LNCAP (cell line): ENCODE results near the gene PREB.

Experiments used
- TF ChIP-seq, protein P1 (sequence below): fragments of 450-650 bp; IDR thresholded peaks from 2 replicates; pipeline ENCODE4 v1.5.1; 2017; ENCODE audit warnings: mild to moderate bottlenecking

PREB gene

GRCh38 chr2:27136751-27137150, 2.3 kb upstream of the PREB start:
- TF ChIP-seq, protein P1, sequence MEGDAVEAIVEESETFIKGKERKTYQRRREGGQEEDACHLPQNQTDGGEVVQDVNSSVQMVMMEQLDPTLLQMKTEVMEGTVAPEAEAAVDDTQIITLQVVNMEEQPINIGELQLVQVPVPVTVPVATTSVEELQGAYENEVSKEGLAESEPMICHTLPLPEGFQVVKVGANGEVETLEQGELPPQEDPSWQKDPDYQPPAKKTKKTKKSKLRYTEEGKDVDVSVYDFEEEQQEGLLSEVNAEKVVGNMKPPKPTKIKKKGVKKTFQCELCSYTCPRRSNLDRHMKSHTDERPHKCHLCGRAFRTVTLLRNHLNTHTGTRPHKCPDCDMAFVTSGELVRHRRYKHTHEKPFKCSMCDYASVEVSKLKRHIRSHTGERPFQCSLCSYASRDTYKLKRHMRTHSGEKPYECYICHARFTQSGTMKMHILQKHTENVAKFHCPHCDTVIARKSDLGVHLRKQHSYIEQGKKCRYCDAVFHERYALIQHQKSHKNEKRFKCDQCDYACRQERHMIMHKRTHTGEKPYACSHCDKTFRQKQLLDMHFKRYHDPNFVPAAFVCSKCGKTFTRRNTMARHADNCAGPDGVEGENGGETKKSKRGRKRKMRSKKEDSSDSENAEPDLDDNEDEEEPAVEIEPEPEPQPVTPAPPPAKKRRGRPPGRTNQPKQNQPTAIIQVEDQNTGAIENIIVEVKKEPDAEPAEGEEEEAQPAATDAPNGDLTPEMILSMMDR: no peak

DNA sequence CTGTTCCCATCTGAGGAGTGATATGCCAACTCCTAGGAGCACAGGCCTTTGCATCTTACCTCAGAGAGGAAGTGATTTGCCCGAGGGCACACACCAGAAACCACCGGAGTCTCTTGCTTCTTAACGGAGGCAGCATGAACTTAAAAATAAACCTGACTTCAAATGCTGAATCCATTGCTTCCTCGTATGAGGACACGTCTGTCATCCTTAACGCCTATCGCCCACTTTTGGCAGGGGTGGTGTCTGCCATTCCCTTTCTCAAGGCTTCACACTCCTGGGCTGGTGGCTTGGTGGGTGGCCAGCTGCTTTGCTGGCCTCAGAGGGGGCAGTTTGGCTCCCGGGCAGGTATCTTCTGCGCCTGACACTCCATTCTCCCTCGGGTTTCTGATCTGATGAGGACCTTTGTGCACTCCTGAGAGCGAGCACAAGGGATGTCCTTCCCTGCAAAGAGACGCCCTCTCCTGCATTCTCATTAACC, 1.1 kb upstream of the PREB start:
- TF ChIP-seq, protein P1: no peak

GRCh38 chr2:27134781-27135477, 493 bp upstream of the PREB start:
- TF ChIP-seq, protein P1: no peak

DNA sequence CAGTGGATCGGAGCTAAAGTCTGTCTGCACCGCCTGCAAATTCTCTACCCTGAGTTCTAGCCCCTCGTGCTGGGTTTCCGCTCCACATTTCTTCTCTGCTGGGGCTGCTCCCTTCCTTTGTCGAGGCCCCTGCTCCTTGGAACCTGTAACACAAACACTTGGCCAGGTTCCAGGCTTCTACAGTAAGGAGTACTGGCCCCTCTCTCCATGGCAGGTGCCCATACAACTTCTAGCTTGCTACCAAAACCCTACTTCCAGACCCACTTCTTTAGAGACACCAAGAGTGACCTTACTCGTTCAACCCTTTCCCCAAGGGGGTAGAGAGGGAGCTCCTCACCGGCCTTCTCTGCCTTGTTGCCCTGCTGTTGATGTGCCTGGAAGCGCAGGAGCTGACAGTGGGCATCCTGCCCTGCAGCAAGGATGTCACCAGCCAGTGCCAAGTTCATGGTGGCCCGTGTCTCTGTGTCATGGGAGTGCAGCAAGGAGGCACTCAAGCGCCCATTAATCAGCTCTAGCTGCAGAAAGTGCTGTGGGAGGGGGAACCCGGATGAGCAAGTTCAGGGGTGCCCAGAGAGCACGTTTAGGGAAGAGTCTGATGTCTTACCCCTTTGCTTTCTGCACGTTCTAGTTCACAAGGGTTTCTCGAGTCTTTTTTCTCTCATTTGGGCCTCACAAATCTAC, 1.1 kb downstream of the PREB start:
- TF ChIP-seq, protein P1: no peak

- TF ChIP-seq, protein P1: no peak
Observed at GRCh38 chr2:27131429-27131828, 3.0 kb downstream of the PREB start.

GRCh38 chr2:27130396-27130795, 4.0 kb downstream of the PREB start:
- TF ChIP-seq, protein P1: no peak

GRCh38 chr2:27128668-27129571, 5.5 kb downstream of the PREB start:
- TF ChIP-seq, protein P1: no peak
